ENCODE data around the gene ARHGAP15. TPM values are rescaled to one million over a fixed set of nuclear protein-coding genes. Genes with fewer than 3 reads are reported as not detected.

The ARHGAP15 gene
- total RNA-seq, 1 donor from 2014 or later = 14.2 TPM

- no peak for DNase-seq
Observed at GRCh38 chr2:143263066-143263625, 133.9 kb downstream of the ARHGAP15 start.

- no peak for DNase-seq
Observed at GRCh38 chr2:143264851-143265250, 135.6 kb downstream of the ARHGAP15 start.

- DNase-seq = no peak
Observed at GRCh38 chr2:143279672-143280071, 150.5 kb downstream of the ARHGAP15 start.

- no peak for DNase-seq
Observed at GRCh38 chr2:143280097-143280757, 151.0 kb downstream of the ARHGAP15 start.

GRCh38 chr2:143282684-143283083 is 153.5 kb downstream of the ARHGAP15 start:
- no peak for DNase-seq

GRCh38 chr2:143284087-143284675 is 155.0 kb downstream of the ARHGAP15 start:
- no peak for DNase-seq

- no peak for DNase-seq
Observed at GRCh38 chr2:143289025-143289424, 159.8 kb downstream of the ARHGAP15 start.

- no peak for DNase-seq
Observed at GRCh38 chr2:143290221-143290620, 161.0 kb downstream of the ARHGAP15 start.

- DNase-seq = no peak
Observed at GRCh38 chr2:143294068-143294467, 164.8 kb downstream of the ARHGAP15 start.

- DNase-seq = no peak
Observed at GRCh38 chr2:143296089-143296488, 166.9 kb downstream of the ARHGAP15 start.

GRCh38 chr2:143297182-143297581 is 168.0 kb downstream of the ARHGAP15 start:
- no peak for DNase-seq

GRCh38 chr2:143300536-143300935 is 171.3 kb downstream of the ARHGAP15 start:
- no peak for DNase-seq

GRCh38 chr2:143311426-143311825 is 182.2 kb downstream of the ARHGAP15 start:
- no peak for DNase-seq

- no peak for DNase-seq
Observed at GRCh38 chr2:143312441-143312840, 183.2 kb downstream of the ARHGAP15 start.

GRCh38 chr2:143313861-143314260 is 184.6 kb downstream of the ARHGAP15 start:
- DNase-seq = no peak

GRCh38 chr2:143321994-143322393 is 192.8 kb downstream of the ARHGAP15 start:
- DNase-seq = no peak

- DNase-seq = no peak
Observed at GRCh38 chr2:143329288-143329687, 200.1 kb downstream of the ARHGAP15 start.

- DNase-seq = no peak
Observed at GRCh38 chr2:143333168-143333791, 204.1 kb downstream of the ARHGAP15 start.

- no peak for DNase-seq
Observed at GRCh38 chr2:143333847-143334246, 204.6 kb downstream of the ARHGAP15 start.

- DNase-seq = no peak
Observed at GRCh38 chr2:143334837-143335236, 205.6 kb downstream of the ARHGAP15 start.

GRCh38 chr2:143336719-143337210 is 207.5 kb downstream of the ARHGAP15 start:
- no peak for DNase-seq

GRCh38 chr2:143341478-143341877 is 212.3 kb downstream of the ARHGAP15 start:
- no peak for DNase-seq

- no peak for DNase-seq
Observed at GRCh38 chr2:143344780-143345179, 215.6 kb downstream of the ARHGAP15 start.

All from occipital lobe (tissue), 2 donors.